ENCODE results near the gene CENPF.
A peak's percentile ranks its signal among the peaks of the same experiment; 100 is the strongest.
"Not testable (repeated sequence)": the region's sequence is repeated elsewhere in the genome, so short reads cannot be mapped to it uniquely, and the experiment has no call there.

CENPF gene

DNA sequence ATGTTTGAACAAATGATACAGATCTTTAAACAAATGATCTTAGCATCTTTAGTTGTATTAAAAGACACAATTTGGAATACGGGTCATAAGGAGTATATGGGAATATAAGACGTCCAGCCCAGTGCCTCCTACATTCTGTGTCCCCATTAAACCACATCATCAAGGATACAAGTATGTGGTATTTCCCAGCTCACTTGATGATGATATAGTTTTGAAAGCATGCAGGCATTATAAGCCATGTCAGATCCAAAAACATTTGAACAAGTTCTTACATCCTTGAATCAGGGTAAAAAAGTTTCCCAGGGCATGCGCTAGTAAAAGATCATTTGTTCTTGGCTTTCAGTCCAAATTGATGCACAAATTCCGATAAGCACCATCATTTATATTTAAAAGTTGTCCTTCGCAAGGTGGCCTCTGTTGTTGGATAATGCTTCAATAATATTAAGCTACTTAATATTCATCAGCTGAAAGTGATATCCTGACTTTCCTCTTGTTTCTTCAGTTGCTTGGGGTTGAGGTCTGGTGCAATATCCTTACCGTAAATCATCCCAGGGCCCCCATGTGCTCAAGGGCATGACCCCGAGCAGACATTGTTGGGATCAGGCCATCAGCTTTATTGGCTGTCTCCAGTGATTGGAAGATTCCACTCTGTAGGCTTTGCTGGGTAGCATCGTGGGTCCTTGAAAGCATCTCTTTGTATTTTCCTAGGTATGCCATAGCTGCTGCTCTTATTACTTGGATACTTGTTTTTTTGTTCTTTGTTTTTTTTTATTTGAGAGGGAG, 61.8 kb downstream of the CENPF start:
- TF ChIP-seq, protein P1, sequence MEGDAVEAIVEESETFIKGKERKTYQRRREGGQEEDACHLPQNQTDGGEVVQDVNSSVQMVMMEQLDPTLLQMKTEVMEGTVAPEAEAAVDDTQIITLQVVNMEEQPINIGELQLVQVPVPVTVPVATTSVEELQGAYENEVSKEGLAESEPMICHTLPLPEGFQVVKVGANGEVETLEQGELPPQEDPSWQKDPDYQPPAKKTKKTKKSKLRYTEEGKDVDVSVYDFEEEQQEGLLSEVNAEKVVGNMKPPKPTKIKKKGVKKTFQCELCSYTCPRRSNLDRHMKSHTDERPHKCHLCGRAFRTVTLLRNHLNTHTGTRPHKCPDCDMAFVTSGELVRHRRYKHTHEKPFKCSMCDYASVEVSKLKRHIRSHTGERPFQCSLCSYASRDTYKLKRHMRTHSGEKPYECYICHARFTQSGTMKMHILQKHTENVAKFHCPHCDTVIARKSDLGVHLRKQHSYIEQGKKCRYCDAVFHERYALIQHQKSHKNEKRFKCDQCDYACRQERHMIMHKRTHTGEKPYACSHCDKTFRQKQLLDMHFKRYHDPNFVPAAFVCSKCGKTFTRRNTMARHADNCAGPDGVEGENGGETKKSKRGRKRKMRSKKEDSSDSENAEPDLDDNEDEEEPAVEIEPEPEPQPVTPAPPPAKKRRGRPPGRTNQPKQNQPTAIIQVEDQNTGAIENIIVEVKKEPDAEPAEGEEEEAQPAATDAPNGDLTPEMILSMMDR (conservative IDR thresholded peaks at IDR 0.05; ENCODE audit: low read length): no peak
- DNase-seq (ENCODE audit: low read depth): peak; percentile 44
- no peak overlapping the region for H3K4me3 ChIP-seq (ENCODE audit: low read length)

DNA sequence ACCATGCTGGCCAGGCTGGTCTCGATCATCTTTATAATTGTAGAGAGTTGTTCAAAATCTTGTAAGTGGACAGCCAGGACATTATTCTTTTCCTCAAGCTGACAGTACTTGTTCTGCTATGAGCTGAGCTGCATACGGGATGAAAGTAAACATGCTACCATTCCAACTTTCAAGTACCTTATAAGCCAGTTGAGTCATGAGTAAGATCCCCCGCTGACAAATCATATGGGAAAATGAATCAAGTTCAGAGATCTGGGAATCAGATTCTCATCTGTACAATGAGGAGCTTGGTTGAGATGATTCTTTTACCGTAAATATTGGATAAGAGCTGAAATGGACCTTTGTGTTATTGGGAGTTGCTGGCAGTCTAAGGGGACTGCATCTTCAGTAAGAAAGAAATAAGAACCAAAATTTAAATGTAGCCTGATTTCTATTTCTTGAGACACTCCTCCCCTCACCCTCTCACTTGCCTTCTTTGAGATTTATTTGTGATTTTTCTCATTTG, 62.7 kb downstream of the CENPF start:
- DNase-seq (ENCODE audit: low read depth): no peak
- H3K4me3 ChIP-seq (ENCODE audit: low read length): no peak overlapping the region
- TF ChIP-seq, protein P1 (conservative IDR thresholded peaks at IDR 0.05; ENCODE audit: low read length): no peak

DNA sequence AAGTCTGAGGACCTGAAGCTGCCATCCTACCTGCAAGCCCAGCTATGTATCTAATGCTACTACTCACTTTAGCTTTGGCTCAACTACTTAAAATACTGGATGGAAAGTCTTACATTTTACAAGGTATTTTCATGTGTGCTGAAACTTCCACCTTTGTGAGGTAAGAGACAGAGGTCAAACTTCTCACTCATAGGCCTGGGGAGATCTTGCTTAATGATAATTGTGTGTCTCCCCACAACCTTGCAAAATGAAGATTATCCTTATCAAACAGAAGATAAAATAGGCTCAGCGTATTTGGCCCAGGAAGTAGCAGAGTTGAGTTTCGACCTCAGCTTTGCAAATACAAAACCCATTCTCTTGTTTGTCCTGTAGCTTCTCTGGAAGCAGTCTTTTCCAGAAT, 63.7 kb downstream of the CENPF start:
- no peak overlapping the region for H3K4me3 ChIP-seq (ENCODE audit: low read length)
- no peak for DNase-seq (ENCODE audit: low read depth)
- TF ChIP-seq, protein P1 (conservative IDR thresholded peaks at IDR 0.05; ENCODE audit: low read length): no peak

DNA sequence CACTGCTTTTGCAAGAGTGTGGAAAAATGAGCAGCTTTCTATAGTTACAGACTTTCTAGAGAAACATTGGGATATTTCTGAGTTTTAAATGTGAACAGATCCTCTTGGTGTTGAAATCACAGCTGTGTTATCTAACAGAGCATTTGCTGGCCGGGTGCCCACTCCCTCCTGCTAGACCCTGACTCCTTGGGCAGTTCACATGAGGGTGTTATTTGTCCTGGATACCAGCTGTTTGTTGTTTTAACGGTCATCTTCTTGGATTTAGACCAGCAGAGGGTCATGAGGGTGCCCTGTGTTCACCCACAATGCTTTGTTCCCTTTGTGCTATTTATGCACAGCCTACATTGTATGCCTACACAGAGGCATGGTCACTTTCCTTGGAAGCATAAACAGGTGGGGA, 67.1 kb downstream of the CENPF start:
- no peak overlapping the region for H3K4me3 ChIP-seq (ENCODE audit: low read length)
- DNase-seq (ENCODE audit: low read depth): peak; percentile 51
- TF ChIP-seq, protein P1 (conservative IDR thresholded peaks at IDR 0.05; ENCODE audit: low read length): no peak

DNA sequence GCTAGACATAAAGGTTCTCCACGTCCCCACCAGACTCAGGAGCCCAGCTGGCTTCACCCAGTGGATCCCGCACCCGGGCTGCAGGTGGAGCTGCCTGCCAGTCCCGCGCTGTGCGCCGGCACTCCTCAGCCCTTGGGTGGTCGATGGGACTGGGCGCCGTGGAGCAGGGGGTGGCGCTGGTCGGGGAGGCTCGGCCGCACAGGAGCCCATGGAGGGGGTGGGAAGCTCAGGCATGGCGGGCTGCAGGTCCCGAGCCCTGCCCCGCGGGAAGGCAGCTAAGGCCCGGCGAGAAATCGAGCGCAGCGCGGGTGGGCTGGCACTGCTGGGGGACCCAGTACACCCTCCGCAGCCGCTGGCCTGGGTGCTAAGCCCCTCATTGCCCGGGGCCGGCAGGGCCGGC, 70.0 kb downstream of the CENPF start:
- not testable (repeated sequence) for DNase-seq (ENCODE audit: low read depth)

DNA sequence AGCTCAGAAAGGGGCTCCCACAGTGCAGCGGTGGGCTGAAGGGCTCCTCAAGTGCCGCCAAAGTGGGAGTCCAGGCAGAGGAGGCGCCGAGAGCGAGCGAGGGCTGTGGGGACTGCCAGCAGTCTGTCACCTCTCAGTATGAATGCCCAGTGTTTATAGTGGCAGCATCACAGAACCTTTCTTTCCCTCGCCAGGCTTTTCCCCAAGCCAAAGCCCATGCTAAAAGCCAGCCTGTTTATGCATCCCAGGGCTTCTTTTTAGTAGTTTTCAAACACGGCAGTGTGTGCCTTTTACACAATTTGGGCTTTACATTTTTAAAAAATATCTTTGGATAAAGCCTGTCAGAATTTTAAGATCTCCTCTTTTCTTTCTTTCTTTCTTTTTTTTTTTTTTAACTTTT, 70.6 kb downstream of the CENPF start:
- TF ChIP-seq, protein P1 (conservative IDR thresholded peaks at IDR 0.05; ENCODE audit: low read length): no peak
- H3K4me3 ChIP-seq (ENCODE audit: low read length): no peak overlapping the region
- DNase-seq (ENCODE audit: low read depth): no peak

More for the DNA sequence above, 70.0 kb downstream of the CENPF start:
- H3K4me3 ChIP-seq (ENCODE audit: low read length): not testable (repeated sequence)

GRCh38 chr1:214675524-214675923, 72.5 kb downstream of the CENPF start:
- not testable (repeated sequence) for H3K4me3 ChIP-seq (ENCODE audit: low read length); DNase-seq (ENCODE audit: low read depth)

GRCh38 chr1:214676747-214677146, 73.8 kb downstream of the CENPF start:
- TF ChIP-seq, protein P1 (conservative IDR thresholded peaks at IDR 0.05; ENCODE audit: low read length): no peak
- no peak overlapping the region for H3K4me3 ChIP-seq (ENCODE audit: low read length)
- no peak for DNase-seq (ENCODE audit: low read depth)
